SK-N-MC (cell line): ENCODE data around the gene ZC3H12A.

Experiments used
- EZH2 ChIP-seq: fragments of 200-600 bp; sonication (generic); IDR thresholded peaks from one replicate; pipeline ENCODE4 v1.6.1; 2017; ENCODE audit warnings: antibody characterized with exemption
- FOXP2 ChIP-seq: optimal IDR thresholded peaks from 2 replicates; pipeline ENCODE3; 2011; ENCODE audit warnings: mild to moderate bottlenecking, moderate library complexity; ENCODE audit not compliant: insufficient read depth; ENCODE audit errors: extremely low read length, control extremely low read depth
- POLR2AphosphoS5 ChIP-seq: IDR thresholded peaks from 2 replicates; pipeline ENCODE4 v1.6.1; 2012; ENCODE audit warnings: mild to moderate bottlenecking, low read depth, low read length, borderline replicate concordance

DNA sequence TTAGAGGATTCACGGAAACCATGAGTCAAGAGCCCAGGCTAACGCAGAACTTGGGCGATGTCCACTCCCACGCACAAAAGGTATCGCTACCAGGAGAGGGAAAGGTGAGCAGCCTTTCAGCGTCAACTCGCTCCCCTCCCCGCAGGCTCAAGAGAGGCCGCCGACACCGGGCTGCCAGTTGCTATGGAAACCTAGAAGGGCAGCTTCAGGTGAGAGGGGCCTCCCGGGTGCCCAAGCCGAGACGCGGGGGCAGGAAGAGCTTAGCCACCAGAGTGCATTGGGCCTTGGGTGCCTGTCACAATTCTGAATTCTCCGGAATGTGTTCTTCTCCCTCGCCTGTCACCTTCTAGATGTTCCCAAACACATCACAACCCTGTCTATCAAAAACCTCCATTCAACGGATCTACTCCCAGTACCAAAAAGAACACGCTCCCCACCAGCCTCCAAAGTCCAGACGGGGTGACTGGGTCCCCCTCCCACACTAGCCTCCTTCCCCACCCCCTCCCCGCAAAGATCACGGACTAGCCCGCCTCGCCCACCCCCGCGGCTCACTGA, 39.5 kb downstream of the ZC3H12A start:
- no peak for TF ChIP-seq EZH2
- TF ChIP-seq POLR2AphosphoS5, result no peak
- no peak for TF ChIP-seq FOXP2
